ENCODE measurements around the gene NUTM2E.
"Not testable (repeated sequence)": the region's sequence is repeated elsewhere in the genome, so short reads cannot be mapped to it uniquely, and the experiment has no call there.

NUTM2E gene

DNA sequence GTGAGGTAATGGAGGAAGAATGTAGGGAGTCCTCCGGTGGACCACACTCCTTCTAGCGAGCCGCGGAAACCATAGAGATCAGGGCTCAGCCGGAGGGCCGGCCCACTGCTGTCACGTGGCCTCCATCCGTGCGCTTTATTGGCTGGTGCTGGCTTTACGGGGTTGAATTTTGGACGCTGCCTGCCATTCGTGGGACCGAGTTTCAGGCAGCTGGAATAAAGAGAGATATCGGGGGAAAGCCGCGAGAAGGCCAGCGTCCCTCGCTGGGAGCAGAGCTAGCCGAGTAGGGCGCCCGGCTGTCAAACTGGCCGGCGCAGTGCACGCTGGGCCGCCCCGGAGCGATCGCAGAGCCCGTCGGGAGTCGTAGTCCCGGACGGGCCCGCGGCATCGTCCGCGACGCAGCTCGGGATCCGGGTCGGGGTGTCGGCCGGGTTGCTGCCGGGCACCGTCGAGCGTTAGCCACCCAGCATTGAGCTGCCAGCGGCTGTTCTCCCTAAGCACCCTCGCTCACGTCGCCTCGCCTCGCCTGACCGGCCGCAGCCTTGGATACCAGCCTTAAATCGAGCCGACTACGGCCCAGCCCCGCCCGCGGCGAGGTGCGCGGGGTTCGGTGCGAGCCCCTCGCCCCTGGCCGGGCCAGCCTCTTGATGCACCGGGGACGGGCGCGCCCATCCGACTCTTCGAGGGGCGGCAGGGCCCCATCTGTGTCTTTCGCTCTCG, at the start of gene NUTM2E:
Gene NUTM2E, plus strand, starts transcription at position 244 of the 720 bp plus-strand sequence. CDS start 15,002 bp downstream, outside the sequence.
- peak; percentile 82 for DNase-seq

DNA sequence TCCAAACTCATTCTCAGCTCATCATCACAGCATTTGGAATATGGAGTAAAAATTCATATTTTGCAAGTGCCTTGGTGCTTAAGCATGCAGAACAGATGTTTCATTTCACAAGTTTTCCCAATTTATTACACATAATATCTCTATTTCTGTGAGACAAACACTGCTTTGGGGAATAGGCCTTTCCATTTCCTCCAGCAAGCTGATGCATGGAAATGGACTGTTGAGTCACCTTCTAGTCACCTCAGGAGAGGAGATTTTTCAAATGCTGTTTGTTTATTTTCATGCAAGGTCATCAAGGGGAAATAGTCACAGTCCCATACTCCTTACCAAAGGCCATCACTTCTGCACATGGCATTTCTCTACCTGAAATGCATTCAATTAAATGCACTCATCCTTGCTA, 48.5 kb upstream of the NUTM2E start:
- not testable (repeated sequence) for DNase-seq

DNA sequence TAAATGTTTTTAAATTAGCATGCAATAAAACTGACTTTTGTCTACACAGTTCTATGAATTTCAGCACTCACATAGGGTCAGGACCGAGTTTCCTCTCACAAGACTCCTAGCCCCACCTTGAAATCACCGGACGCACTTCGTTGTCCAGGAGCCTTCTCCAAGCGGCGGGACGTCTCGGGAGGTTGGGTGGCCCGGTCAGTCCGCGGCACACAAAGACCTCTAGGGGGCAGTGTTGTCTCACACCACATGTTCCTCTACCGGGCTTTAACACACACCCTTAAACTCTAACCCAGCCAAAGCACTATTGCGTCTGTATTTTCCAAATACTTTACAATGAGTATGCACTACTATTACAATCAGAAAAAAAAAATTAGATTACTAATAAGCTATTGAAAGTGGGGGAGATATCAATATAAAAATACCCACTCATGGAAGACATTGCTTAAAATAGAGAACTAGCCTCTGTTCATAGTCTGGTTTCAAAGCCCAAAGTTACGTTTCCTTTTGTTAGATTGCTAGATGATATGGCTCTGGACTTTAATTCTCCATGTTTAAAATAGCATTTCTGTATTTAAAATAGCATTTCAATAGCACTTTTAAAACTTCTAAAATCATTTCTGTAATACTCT, 47.1 kb upstream of the NUTM2E start:
- DNase-seq = peak; percentile 55

GRCh38 chr10:79779992-79780391, 46.5 kb upstream of the NUTM2E start:
- DNase-seq = not testable (repeated sequence)

- not testable (repeated sequence) for DNase-seq
Observed at GRCh38 chr10:79781584-79781983, 45.0 kb upstream of the NUTM2E start.

DNA sequence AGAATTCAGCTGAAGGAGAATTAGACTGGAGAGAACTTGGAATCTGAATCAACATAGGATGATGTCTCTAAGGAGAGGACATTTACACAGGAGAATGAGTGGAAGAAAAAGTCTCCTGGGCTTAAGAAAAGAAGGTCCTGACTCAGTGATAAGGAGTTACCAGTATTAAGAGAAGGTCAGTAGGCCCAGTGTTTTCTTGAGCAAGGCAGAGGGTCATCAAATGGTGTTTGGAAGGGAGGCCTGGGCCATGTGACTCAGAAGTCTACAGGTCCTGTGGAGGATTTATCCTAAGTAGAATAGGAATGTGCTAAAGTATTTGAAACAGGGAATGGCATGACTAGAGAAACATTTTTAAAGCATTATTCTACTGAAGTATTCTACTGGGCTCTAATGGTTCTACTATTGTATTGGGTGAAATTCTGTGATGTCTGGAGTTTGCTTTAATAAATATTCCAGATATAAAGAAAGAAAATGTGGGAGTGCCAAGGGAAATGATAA, 39.0 kb upstream of the NUTM2E start:
- DNase-seq = not testable (repeated sequence)

DNA sequence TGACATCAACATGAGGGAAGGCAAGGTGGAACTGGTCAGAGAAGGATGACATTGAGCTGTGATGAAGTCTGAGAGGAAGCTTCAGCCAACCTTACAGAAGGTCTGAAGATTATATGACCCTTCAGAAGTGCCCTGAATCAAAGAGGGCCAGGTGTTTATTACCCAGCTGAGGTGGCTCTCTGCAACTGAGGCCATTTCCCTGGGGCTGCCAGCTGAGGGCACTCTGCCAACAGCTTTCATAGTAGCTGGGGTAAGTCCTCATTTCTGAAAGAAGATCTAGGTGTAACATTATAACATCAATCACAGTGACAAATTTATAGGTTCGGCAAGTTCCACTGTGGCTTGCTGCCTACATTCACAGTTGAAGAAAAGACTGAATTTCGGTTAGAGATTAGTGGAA, 37.2 kb upstream of the NUTM2E start:
- not testable (repeated sequence) for DNase-seq

- not testable (repeated sequence) for DNase-seq
Observed at GRCh38 chr10:79791906-79792517, 34.5 kb upstream of the NUTM2E start.

GRCh38 chr10:79799337-79799736, 27.2 kb upstream of the NUTM2E start:
- DNase-seq = not testable (repeated sequence)

DNA sequence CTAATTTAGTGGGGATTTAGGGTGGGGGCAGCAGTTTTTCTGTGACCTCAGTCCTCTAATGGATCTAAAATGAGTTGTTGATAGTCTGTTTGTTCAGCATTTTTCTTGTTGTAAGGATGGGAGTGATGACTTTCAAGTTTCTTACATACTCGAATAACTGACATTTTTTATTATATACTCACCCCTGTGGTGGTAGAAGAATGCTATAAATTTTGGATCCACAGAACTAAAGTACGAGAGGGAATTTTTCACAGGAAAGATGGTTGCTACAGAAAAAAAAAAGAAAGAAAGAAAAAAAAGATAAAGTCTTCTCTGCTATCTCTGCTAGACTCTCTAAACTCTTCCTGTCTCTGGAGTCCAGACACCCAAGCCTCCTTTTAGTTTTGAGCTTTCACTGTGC, 20.7 kb upstream of the NUTM2E start:
- DNase-seq = peak; percentile 55

GRCh38 chr10:79811895-79812294, 14.6 kb upstream of the NUTM2E start:
- not testable (repeated sequence) for DNase-seq

GRCh38 chr10:79816290-79816689, 10.2 kb upstream of the NUTM2E start:
- DNase-seq = not testable (repeated sequence)

DNA sequence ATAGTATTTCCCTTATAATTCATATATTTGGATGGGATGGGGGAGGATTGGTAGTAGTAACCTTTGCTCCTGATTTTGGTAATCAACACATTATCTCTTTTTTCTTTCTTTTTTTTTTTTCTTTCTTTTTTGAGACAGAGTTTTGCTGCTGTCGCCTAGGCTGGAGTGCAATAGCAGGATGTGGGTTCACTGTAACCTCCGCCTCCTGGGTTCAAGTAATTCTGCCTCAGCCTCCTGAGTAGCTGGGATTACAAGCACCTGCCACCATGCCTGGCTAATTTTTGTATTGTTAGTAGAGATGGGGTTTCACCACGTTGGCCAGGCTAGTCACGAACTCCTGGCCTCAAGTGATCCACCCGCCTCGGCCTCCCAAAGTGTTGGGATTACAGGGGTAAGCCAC, 3.2 kb upstream of the NUTM2E start:
- not testable (repeated sequence) for DNase-seq

- DNase-seq = not testable (repeated sequence)
Observed at GRCh38 chr10:79825587-79826011, 940 bp upstream of the NUTM2E start.

DNA sequence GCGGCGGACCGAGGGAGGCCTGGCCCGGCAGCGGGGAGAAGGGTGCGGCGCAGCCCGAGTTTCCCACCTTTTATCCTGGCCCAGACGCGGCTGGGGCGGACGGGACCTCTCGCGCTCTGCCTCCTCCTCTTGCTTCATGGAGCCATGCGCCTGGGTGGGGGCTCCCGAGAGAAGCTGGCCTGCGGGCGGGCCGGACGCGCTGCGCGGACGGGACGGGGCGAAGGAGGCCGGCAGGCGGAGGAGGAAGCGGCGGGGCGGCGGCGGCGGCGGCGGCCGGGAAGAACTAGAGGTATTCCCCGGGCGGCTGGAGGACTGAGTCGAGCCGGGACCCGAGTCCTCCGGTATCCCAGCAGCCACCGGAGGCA, 426 bp upstream of the NUTM2E start:
- peak; percentile 10 for DNase-seq

GRCh38 chr10:79833833-79834232, 7.3 kb downstream of the NUTM2E start:
- not testable (repeated sequence) for DNase-seq

DNA sequence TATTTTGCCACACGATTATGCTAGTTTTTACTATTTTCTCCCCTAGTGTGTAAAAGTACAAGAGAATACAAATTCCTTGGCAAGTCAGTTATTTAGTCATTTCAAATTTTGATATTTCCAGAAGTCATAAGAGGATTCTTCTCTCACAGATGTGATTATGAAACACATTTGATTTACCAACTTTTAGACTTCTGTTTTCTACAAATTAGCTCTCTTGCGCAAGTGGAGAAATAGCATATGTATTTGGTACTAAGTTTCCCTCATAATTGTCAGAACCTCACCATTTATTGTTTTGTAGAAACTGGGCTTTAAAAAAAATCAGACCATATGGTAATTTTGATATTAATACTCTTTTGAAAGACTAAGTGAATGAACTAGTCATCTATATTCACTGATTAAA, 9.4 kb downstream of the NUTM2E start:
- DNase-seq = not testable (repeated sequence)

- DNase-seq = not testable (repeated sequence)
Observed at GRCh38 chr10:79836891-79837290, 10.4 kb downstream of the NUTM2E start.

GRCh38 chr10:79838441-79838840, 11.9 kb downstream of the NUTM2E start:
- DNase-seq = not testable (repeated sequence)

DNA sequence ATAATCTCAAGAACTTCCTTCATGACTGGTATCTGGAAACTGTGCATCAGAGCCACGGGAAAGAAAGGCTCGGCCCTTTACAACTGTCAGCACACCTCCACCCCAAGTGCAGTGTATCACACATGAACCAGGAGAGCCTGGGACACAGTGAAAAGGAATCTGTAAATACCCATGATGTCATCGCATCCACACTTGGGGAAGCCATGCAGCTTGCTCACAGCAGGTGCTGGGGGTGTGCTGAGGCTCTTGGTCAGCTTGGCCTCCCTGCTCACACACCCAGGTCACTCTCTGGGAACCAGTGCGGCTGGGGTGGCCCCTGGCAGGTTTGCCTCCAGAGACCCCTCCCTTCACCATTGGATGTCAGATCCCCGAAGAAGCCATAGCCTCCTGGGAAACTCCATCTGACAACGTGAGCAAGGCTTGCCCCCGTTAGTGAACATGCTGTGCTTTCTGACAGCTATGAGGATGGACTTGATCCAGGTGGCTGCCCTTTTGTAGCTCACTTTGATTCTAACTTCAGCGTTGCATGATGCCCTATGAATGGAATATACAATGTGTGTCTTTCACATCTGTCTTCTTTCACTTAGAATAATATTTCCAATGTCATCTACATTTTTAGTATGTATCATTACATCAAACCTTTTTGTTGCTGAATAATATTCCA, 26.8 kb downstream of the NUTM2E start:
- DNase-seq = not testable (repeated sequence)

- DNase-seq = not testable (repeated sequence)
Observed at GRCh38 chr10:79862269-79862668, 35.7 kb downstream of the NUTM2E start.

DNA sequence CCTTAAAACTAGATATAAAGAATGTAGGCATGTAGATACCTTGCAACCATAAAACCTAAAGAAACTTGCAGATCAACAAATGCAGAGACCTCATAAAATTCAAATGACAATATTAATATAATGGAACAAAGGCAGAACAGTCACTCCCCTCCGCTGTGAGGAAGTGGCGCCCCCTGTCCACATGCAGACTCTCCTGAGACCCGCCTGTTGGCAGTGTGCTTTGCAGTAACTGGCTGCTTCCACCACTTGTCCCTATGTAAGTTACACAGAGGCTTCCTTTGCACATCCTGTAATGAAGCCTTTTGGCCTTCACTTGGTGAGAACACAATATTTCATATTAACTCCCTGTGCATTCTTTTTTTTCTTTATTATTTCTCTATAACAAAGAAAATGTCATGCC, 36.3 kb downstream of the NUTM2E start:
- DNase-seq = not testable (repeated sequence)
